ENCODE results near the gene STK32C. TPM values are rescaled to one million over a fixed set of nuclear protein-coding genes. Genes with fewer than 3 reads are reported as not detected.

STK32C gene
- total RNA-seq, 1 donor from 2014 or later: 4.7 TPM

DNA sequence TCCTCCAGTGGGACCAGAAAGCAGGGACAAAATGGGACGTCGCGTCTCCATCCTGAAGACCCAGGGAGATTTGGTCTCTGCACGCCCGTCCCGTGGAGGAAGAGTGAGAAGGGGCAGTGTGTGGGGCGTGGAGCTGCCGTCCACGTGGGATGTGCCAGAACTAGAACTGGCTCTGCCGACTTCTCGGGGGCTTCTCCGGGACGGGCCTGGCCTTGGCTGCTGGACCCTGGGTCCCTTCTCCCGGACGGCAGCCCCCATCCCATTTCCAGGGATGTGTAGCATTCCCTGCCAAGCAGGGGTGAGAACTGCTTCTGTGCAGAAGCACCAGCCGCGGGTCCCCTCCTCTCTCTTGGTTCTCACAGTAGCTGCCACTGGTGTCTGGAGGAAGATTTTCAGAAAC lies 139.8 kb downstream of the STK32C start:
- Histone ChIP-seq H3K27ac (no peak overlapping the region), H3K36me3 (no peaks in the 10 kb centered on the region), H3K4me1 (no peaks in the 10 kb centered on the region), H3K9me3 (no peaks in the 10 kb centered on the region), H3K27me3 (no peaks in the 10 kb centered on the region), H3K4me3 (no peak overlapping the region)
- no peak for TF ChIP-seq POLR2A (IDR thresholded peaks at IDR 0.05)
- no peak for TF ChIP-seq POLR2AphosphoS5 (IDR thresholded peaks at IDR 0.05; ENCODE audit: insufficient read depth in 1 of 2, low read depth in 1 of 2)
- TF ChIP-seq, protein P1, sequence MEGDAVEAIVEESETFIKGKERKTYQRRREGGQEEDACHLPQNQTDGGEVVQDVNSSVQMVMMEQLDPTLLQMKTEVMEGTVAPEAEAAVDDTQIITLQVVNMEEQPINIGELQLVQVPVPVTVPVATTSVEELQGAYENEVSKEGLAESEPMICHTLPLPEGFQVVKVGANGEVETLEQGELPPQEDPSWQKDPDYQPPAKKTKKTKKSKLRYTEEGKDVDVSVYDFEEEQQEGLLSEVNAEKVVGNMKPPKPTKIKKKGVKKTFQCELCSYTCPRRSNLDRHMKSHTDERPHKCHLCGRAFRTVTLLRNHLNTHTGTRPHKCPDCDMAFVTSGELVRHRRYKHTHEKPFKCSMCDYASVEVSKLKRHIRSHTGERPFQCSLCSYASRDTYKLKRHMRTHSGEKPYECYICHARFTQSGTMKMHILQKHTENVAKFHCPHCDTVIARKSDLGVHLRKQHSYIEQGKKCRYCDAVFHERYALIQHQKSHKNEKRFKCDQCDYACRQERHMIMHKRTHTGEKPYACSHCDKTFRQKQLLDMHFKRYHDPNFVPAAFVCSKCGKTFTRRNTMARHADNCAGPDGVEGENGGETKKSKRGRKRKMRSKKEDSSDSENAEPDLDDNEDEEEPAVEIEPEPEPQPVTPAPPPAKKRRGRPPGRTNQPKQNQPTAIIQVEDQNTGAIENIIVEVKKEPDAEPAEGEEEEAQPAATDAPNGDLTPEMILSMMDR (IDR thresholded peaks at IDR 0.05): no peak
- DNase-seq (ENCODE audit: extremely low spot score in 2 of 2): no peak
- intact Hi-C loops (cut with DNase I): loop anchor here (1.0 kb wide), 1 partner anchor 39 kb away; no protein-coding TSS in a partner anchor

DNA sequence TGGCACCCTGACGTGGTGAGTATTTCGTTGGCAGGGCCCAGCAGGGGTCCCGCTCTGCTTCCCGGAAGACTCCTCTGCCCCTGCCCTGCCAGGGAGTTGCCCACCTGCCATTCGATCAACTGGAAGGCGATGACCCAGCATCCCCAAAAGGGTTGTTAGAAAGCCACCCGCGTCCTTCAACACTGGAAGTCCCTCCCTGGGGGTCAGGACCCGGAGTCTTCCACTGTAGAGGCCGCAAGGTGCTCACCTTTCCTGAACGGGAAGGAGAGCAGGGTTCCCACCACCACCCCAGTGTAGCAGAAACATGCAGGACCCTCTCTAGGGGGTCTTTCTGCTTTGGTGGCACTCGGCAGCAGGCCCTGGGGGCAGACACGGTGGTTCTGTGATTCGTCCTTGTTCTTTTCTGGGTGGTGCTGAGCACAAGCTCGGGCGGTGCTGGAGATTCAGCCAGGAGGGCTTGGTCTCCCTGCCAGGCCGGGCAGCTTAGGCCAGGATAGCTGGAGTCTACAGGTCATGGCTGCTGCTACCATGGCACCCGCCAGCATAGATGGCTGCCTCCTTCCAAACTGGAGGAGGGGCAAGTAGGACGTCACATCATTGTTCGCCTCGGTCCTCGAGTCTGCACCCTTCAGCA lies 140.6 kb downstream of the STK32C start:
- intact Hi-C loops (cut with DNase I): no loop called here
- no peak for DNase-seq (ENCODE audit: extremely low spot score in 2 of 2)
- no peaks in the 10 kb centered on the region for H3K4me1 ChIP-seq
- no peaks in the 10 kb centered on the region for H3K9me3 ChIP-seq
- H3K27me3 ChIP-seq: no peaks in the 10 kb centered on the region
- TF ChIP-seq, protein P1 (IDR thresholded peaks at IDR 0.05): no peak
- TF ChIP-seq POLR2AphosphoS5 (IDR thresholded peaks at IDR 0.05; ENCODE audit: insufficient read depth in 1 of 2, low read depth in 1 of 2) (no peak), POLR2A (IDR thresholded peaks at IDR 0.05) (no peak)
- no peaks in the 10 kb centered on the region for H3K36me3 ChIP-seq
- no peak overlapping the region for H3K4me3 ChIP-seq
- no peak overlapping the region for H3K27ac ChIP-seq

DNA sequence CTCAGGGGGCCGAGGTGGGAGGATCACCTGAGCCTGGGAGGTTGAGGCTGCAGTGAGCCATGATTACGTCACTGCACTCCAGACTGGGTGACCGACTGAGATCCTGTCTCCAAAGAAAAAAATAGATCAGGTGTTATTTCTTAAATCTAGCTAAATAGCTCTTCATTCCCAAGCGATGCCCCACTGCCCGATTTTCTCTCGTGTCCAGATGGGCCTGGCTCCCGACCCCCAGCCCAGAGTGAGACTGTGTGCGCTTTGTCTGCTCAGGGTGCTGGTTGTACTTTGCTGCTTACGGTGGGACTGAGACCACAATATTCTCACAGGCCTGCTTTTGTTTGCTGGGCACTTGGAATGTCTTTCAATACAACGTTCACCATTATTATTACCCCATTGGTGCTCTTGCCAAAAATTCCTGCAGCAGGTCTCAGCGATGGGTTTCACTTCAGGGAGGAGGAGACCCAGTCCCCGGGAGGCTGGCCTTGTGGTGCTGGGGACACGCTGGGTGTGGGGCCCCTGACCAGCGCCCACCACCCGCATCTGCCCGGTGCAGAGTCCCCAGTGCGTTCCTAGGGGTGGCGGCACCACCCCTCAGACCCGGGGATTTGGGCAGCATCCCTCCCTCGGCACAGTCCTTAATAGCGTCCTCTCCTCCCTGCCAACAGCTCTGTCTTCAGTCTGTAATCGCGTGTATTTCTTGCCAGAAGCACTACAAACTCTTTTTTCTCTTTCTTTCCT lies 141.4 kb downstream of the STK32C start:
- H3K36me3 ChIP-seq: no peaks in the 10 kb centered on the region
- intact Hi-C loops (cut with DNase I): no loop called here
- no peaks in the 10 kb centered on the region for H3K27me3 ChIP-seq
- no peak overlapping the region for H3K27ac ChIP-seq
- TF ChIP-seq POLR2AphosphoS5 (IDR thresholded peaks at IDR 0.05; ENCODE audit: insufficient read depth in 1 of 2, low read depth in 1 of 2): no peak
- TF ChIP-seq, protein P1 (IDR thresholded peaks at IDR 0.05): no peak
- no peak for TF ChIP-seq POLR2A (IDR thresholded peaks at IDR 0.05)
- H3K9me3 ChIP-seq: no peaks in the 10 kb centered on the region
- no peaks in the 10 kb centered on the region for H3K4me1 ChIP-seq
- DNase-seq (ENCODE audit: extremely low spot score in 2 of 2): no peak
- H3K4me3 ChIP-seq: no peak overlapping the region

DNA sequence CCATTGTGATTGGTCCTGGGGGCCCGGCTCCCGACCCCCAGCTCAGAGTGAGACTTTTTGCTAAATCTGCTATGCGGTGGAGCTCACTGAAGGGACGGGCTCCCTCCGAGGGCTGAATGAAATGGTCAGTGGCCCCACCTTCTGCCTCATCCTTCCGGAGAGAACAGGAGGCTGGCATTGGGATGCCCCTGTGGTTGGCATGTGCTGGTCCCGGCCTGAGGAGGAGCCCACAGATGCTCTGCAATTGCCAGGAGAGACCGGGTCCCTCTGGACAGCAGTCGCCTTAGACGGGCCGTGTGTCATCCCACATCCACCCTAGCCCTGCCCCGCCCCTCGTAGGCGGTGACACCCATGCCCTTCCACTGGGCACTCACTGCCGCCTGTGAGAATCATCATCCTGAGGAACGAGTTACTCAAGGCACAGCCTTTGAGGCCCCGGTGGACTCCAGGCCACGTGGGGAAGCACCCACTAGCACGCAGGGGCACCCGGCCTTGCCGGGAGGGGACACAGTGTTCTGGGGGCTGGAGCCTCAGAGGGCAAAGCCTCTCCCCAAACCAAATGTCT lies 142.3 kb downstream of the STK32C start:
- TF ChIP-seq, protein P1 (IDR thresholded peaks at IDR 0.05): no peak
- TF ChIP-seq POLR2A (IDR thresholded peaks at IDR 0.05) (no peak), POLR2AphosphoS5 (IDR thresholded peaks at IDR 0.05; ENCODE audit: insufficient read depth in 1 of 2, low read depth in 1 of 2) (no peak)
- Histone ChIP-seq H3K27me3 (no peaks in the 10 kb centered on the region), H3K9me3 (no peaks in the 10 kb centered on the region), H3K4me1 (no peaks in the 10 kb centered on the region), H3K36me3 (no peaks in the 10 kb centered on the region), H3K27ac (no peak overlapping the region), H3K4me3 (no peak overlapping the region)
- intact Hi-C loops (cut with DNase I): no loop called here
- no peak for DNase-seq (ENCODE audit: extremely low spot score in 2 of 2)
